DOHH2 (cell line): ENCODE data around the gene SLC4A1.

Source experiments
- H3F3A ChIP-seq: fragments of 200-600 bp; sonication (generic), shearing (Covaris generic); 2 replicates; pipeline ENCODE4 v1.6.0; 2016; ENCODE audit warnings: antibody characterized with exemption, mild to moderate bottlenecking; ENCODE audit not compliant: control insufficient read depth, insufficient read depth
- H3K27ac ChIP-seq: fragments of 200-600 bp; sonication (generic); 2 replicates; pipeline ENCODE4 v1.5.1; 2014; ENCODE audit warnings: low read depth, mild to moderate bottlenecking, low read length, moderate library complexity
- H3K27me3 ChIP-seq: fragments of 200-600 bp; sonication (generic); 2 replicates; pipeline ENCODE4 v1.6.1; 2014; ENCODE audit warnings: mild to moderate bottlenecking, low read length, mixed read lengths; ENCODE audit not compliant: control insufficient read depth
- H3K36me3 ChIP-seq: fragments of 200-600 bp; sonication (generic); 2 replicates; pipeline ENCODE4 v1.6.1; 2014; ENCODE audit warnings: mild to moderate bottlenecking, low read length, moderate library complexity, mixed read lengths; ENCODE audit not compliant: control insufficient read depth
- H3K4me1 ChIP-seq: fragments of 200-600 bp; sonication (generic); 2 replicates; pipeline ENCODE4 v1.6.1; 2014; ENCODE audit warnings: mild to moderate bottlenecking, low read length, mixed read lengths; ENCODE audit not compliant: control insufficient read depth
- H3K4me2 ChIP-seq: fragments of 200-600 bp; sonication (generic); 2 replicates; pipeline ENCODE4 v1.6.0; 2014; ENCODE audit warnings: mild to moderate bottlenecking, low read length, moderate library complexity
- H3K4me3 ChIP-seq: fragments of 200-600 bp; sonication (generic); 2 replicates; pipeline ENCODE4 v1.5.1; 2014; ENCODE audit warnings: mild to moderate bottlenecking, low read length, mixed read lengths
- H3K79me2 ChIP-seq: fragments of 200-600 bp; sonication (generic); 2 replicates; pipeline ENCODE4 v1.6.1; 2014; ENCODE audit warnings: mild to moderate bottlenecking, low read length, mixed read lengths; ENCODE audit not compliant: control insufficient read depth
- H3K9me2 ChIP-seq: fragments of 200-600 bp; sonication (generic); replicated peaks from 2 replicates; pipeline ENCODE4 v1.6.1; 2014; ENCODE audit warnings: mild to moderate bottlenecking, low read length, mixed read lengths; ENCODE audit not compliant: control insufficient read depth
- H3K9me3 ChIP-seq: fragments of 200-600 bp; sonication (generic); 2 replicates; pipeline ENCODE4 v1.6.1; 2014; ENCODE audit warnings: antibody characterized with exemption, low read length, mixed read lengths; ENCODE audit not compliant: control insufficient read depth, insufficient read depth
- H4K20me1 ChIP-seq: fragments of 200-600 bp; sonication (generic); 2 replicates; pipeline ENCODE4 v1.6.0; 2014; ENCODE audit warnings: low read depth, mild to moderate bottlenecking, antibody characterized with exemption, low read length, moderate library complexity; ENCODE audit not compliant: control insufficient read depth, insufficient read depth
- EZH2phosphoT487 ChIP-seq: fragments of 200-600 bp; sonication (generic); IDR thresholded peaks from 2 replicates; pipeline ENCODE4 v1.6.1; 2017; ENCODE audit warnings: borderline replicate concordance, mild to moderate bottlenecking, antibody characterized with exemption, low read length, moderate library complexity, mixed read lengths
- TF ChIP-seq, protein P1 (sequence below): fragments of 200-600 bp; sonication (generic); IDR thresholded peaks from one replicate; pipeline ENCODE4 v1.5.1; 2014; ENCODE audit warnings: antibody characterized with exemption, mild to moderate bottlenecking, low read depth, low read length; ENCODE audit not compliant: poor library complexity, severe bottlenecking

SLC4A1 gene

DNA sequence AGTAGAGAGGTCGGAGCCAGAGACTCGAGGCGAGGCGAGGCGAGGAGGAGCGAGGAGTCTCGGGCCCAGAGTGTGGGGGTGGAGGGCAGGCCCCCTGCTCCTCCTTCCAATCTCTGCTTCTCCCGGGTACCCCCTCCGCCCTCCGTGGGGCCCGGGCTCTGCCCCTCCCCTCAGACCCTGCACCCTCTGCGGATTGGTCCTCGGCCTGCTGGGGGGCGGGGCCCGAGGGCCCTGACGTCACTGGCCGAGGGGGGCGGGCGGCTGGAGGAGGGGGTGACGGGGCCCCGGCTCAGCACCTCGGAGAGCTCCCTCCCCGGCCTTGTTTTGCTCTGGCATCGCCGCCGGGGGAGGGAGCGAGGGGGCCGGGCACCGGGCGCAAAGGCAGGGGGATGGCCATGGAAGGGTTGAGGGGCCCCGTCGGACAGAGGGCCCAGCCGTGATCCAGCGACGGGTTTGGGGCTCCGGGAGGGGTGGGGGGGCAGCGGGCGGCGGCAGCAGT, 40.4 kb upstream of the SLC4A1 start, which contains the start of gene RUNDC3A:
Gene RUNDC3A (plus strand): TSS at position 282 of the 499 bp plus-strand sequence. CDS start 232 bp downstream, outside the sequence.
- H3K4me2 ChIP-seq = peak within 1 kb of the TSS; percentile 47
- no peaks in the 10 kb centered on the region for H3F3A ChIP-seq
- H3K9me2 ChIP-seq = no peaks in the 10 kb centered on the region
- no peak within 1 kb of the TSS for H3K27ac ChIP-seq
- H3K4me3 ChIP-seq = peak within 1 kb of the TSS; percentile 66
- no peaks in the 10 kb centered on the region for H3K9me3 ChIP-seq
- peaks cover 9% of the 10 kb centered on the region for H3K27me3 ChIP-seq
- H3K4me1 ChIP-seq = peaks cover 33% of the 10 kb centered on the region
- H3K36me3 ChIP-seq = no peaks in the 10 kb centered on the region
- no peaks in the 10 kb centered on the region for H3K79me2 ChIP-seq
- TF ChIP-seq, protein P1, sequence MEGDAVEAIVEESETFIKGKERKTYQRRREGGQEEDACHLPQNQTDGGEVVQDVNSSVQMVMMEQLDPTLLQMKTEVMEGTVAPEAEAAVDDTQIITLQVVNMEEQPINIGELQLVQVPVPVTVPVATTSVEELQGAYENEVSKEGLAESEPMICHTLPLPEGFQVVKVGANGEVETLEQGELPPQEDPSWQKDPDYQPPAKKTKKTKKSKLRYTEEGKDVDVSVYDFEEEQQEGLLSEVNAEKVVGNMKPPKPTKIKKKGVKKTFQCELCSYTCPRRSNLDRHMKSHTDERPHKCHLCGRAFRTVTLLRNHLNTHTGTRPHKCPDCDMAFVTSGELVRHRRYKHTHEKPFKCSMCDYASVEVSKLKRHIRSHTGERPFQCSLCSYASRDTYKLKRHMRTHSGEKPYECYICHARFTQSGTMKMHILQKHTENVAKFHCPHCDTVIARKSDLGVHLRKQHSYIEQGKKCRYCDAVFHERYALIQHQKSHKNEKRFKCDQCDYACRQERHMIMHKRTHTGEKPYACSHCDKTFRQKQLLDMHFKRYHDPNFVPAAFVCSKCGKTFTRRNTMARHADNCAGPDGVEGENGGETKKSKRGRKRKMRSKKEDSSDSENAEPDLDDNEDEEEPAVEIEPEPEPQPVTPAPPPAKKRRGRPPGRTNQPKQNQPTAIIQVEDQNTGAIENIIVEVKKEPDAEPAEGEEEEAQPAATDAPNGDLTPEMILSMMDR = no peak
- TF ChIP-seq EZH2phosphoT487 = no peak
- no peaks in the 10 kb centered on the region; the same call in 1 of the 2 replicates for H4K20me1 ChIP-seq

DNA sequence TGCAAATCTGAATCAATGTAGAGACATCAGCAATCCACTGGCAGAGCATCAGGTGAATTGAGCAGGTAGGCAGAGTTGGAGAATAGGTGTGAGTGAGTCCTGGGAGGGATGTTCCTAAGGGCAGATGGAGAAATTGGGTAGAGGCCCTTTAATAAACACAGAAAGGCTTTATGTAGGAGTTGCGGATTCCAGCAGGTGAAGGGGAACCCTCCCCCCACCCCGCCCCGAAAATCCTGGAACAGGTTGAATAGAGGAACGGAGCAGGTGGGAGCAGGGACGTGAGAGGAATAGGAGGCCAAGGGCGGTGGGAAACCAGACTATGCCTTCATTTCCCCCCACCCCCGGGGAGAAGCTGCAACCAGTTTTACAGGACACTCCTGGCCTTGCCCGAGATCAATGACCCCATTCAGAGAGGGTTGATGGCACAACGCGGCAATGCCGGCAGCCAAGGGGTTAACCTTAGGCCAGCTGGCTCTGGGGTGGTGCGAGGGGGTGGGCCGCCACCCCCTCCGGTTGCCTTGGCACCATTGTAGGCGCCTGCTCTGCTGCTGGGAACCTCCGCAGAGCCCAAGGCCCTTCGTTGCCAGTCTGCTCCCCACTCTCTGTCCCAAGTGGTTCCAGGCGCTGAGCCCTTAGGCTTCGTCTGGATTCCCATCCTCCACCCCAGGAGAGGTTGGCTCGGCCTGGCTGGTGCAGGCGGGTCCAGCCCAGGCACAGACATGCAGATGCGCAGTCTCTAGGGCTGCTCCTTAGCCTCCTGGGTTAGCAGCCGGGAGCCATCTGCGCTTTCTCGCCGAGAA, 39.7 kb upstream of the SLC4A1 start:
- Histone ChIP-seq H3K4me3 (peak overlapping the region; percentile 66), H3K27me3 (peaks cover 9% of the 10 kb centered on the region), H3K9me2 (no peaks in the 10 kb centered on the region), H3F3A (no peaks in the 10 kb centered on the region), H3K4me2 (peak overlapping the region; percentile 47), H3K36me3 (no peaks in the 10 kb centered on the region), H3K9me3 (no peaks in the 10 kb centered on the region), H3K79me2 (no peaks in the 10 kb centered on the region), H3K4me1 (peaks cover 41% of the 10 kb centered on the region), H4K20me1 (no peaks in the 10 kb centered on the region; the same call in 1 of the 2 replicates), H3K27ac (no peak overlapping the region)
- TF ChIP-seq EZH2phosphoT487 = no peak
- TF ChIP-seq, protein P1 = no peak

DNA sequence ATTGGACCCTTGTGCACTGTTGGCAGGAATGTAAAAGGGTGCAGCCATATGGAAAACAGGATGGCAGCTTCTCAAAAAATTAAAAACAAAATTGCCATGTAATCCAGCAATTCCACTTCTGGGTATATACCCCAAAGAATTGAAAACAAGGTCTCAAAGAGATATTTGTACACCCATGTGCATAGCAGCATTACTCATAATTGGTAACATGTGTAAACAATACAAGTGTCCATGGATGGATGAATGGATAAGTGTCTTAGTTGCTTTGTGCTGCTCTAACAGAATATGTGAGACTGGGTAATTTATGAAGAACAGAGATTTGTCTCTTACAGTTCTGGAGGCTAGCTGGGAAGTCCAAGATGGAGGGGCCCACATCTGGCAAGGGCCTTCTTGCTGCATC, 36.7 kb upstream of the SLC4A1 start:
- Histone ChIP-seq H3K27ac (no peak overlapping the region), H4K20me1 (no peaks in the 10 kb centered on the region), H3K36me3 (no peaks in the 10 kb centered on the region), H3K27me3 (peaks cover 9% of the 10 kb centered on the region), H3K79me2 (no peaks in the 10 kb centered on the region), H3K9me2 (no peaks in the 10 kb centered on the region), H3K4me1 (peaks cover 32% of the 10 kb centered on the region), H3K9me3 (no peaks in the 10 kb centered on the region), H3K4me3 (no peak overlapping the region), H3F3A (no peaks in the 10 kb centered on the region), H3K4me2 (no peak overlapping the region)
- no peak for TF ChIP-seq EZH2phosphoT487
- TF ChIP-seq, protein P1 = no peak
